HepG2 (cell line): ENCODE data around the gene TMEM120A. TPM values are rescaled to one million over a fixed set of nuclear protein-coding genes. Genes with fewer than 3 reads are reported as not detected.

ENCODE experiments used
- CBX5 ChIP-seq: sonication (generic); formaldehyde crosslinking; IDR thresholded peaks from 2 replicates; pipeline ENCODE4 v1.4.0; 2020; ENCODE audit warnings: missing genetic modification reagents, borderline replicate concordance
- CREM ChIP-seq, 2 experiments: sonication (generic) in 1 of 2; formaldehyde crosslinking in 1 of 2; IDR thresholded peaks; 2 replicates each; pipeline versions ENCODE4 v1.4.0 to v1.6.1; 2016 to 2020; ENCODE audit warnings: antibody characterized with exemption in 1 of 2, mild to moderate bottlenecking in 1 of 2, missing genetic modification reagents in 1 of 2
- JUN ChIP-seq: sonication (generic); formaldehyde crosslinking; IDR thresholded peaks from 2 replicates; pipeline ENCODE4 v1.4.0; 2020; ENCODE audit warnings: mild to moderate bottlenecking, missing genetic modification reagents
- LRRFIP1 ChIP-seq: sonication (generic); formaldehyde crosslinking; conservative IDR thresholded peaks from 2 replicates; pipeline ENCODE4 v1.4.0; 2020; ENCODE audit warnings: missing genetic modification reagents
- NCOR1 ChIP-seq: fragments of 200-600 bp; sonication (generic); IDR thresholded peaks from 2 replicates; pipeline ENCODE4 v1.7.0; 2017; ENCODE audit warnings: antibody characterized with exemption, low read length, borderline replicate concordance
- SSRP1 ChIP-seq: IDR thresholded peaks from 2 replicates; pipeline ENCODE4 v1.6.1; 2016; ENCODE audit warnings: control low read depth
- ZFP41 ChIP-seq: sonication (generic); formaldehyde crosslinking; IDR thresholded peaks from 2 replicates; pipeline ENCODE4 v1.4.0; 2020; ENCODE audit warnings: mild to moderate bottlenecking, missing genetic modification reagents, borderline replicate concordance
- ZNF678 ChIP-seq: sonication (generic); formaldehyde crosslinking; IDR thresholded peaks from 2 replicates; pipeline ENCODE4 v1.4.0; 2020; ENCODE audit warnings: mild to moderate bottlenecking, missing genetic modification reagents
- ZNF747 ChIP-seq: sonication (generic); formaldehyde crosslinking; IDR thresholded peaks from 2 replicates; pipeline ENCODE4 v1.8.1; 2023; ENCODE audit warnings: missing genetic modification reagents, mild to moderate bottlenecking, borderline replicate concordance
- polyA plus RNA-seq, 8 experiments: library from polyadenylated mRNA; depleted of rRNA in 3 of 8; stranded (reverse) in 7 of 8; unstranded in 1 of 8; fragments of >200 nt; fragmentation: Illumina TruSeq in 4 of 8; extraction: Trizol in 4 of 8; gene quantifications; 2 replicates each; pipeline versions ENCODE4 v1.2.1 to v1.2.3, GENCODE V29; 2011 to 2016; ENCODE audit warnings: low read depth in 4 of 8, missing spikeins in 1 of 8, mixed read lengths in 1 of 8; ENCODE audit not compliant: insufficient read depth in 1 of 8
- total RNA-seq, 5 experiments: library from RNA; depleted of rRNA; stranded (reverse); fragments of >200 nt; fragmentation: Illumina TruSeq; extraction: Trizol; gene quantifications; 2 replicates each; pipeline ENCODE4 v1.2.3, GENCODE V29; 2016; ENCODE audit warnings: low read depth in 1 of 5
- TF ChIP-seq, protein P1 (sequence below), 2 experiments: fragments of 450-650 bp in 1 of 2; sonication (generic) in 1 of 2; formaldehyde crosslinking in 1 of 2; IDR thresholded peaks; 2 replicates each; pipeline versions ENCODE4 v1.6.1 to v1.8.0; 2016 to 2022; ENCODE audit warnings: antibody characterized with exemption in 1 of 2, mild to moderate bottlenecking in 1 of 2, missing genetic modification reagents in 1 of 2

TMEM120A gene
- total and polyA plus RNA-seq, 2 of the 13 experiments (the other 11 are each of a cell fraction or from before 2014, with no cell fraction given) = 40.3 to 102 TPM

GRCh38 chr7:75967487-75967997 is 26.9 kb downstream of the TMEM120A start (continued):
- TF ChIP-seq, protein P1, sequence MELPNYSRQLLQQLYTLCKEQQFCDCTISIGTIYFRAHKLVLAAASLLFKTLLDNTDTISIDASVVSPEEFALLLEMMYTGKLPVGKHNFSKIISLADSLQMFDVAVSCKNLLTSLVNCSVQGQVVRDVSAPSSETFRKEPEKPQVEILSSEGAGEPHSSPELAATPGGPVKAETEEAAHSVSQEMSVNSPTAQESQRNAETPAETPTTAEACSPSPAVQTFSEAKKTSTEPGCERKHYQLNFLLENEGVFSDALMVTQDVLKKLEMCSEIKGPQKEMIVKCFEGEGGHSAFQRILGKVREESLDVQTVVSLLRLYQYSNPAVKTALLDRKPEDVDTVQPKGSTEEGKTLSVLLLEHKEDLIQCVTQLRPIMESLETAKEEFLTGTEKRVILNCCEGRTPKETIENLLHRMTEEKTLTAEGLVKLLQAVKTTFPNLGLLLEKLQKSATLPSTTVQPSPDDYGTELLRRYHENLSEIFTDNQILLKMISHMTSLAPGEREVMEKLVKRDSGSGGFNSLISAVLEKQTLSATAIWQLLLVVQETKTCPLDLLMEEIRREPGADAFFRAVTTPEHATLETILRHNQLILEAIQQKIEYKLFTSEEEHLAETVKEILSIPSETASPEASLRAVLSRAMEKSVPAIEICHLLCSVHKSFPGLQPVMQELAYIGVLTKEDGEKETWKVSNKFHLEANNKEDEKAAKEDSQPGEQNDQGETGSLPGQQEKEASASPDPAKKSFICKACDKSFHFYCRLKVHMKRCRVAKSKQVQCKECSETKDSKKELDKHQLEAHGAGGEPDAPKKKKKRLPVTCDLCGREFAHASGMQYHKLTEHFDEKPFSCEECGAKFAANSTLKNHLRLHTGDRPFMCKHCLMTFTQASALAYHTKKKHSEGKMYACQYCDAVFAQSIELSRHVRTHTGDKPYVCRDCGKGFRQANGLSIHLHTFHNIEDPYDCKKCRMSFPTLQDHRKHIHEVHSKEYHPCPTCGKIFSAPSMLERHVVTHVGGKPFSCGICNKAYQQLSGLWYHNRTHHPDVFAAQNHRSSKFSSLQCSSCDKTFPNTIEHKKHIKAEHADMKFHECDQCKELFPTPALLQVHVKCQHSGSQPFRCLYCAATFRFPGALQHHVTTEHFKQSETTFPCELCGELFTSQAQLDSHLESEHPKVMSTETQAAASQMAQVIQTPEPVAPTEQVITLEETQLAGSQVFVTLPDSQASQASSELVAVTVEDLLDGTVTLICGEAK (IDR thresholded peaks at IDR 0.05) = no peak
- TF ChIP-seq, protein P1 (CRISPR knock-in tag; IDR thresholded peaks at IDR 0.05) = no peak
- TF ChIP-seq LRRFIP1 (no peak), NCOR1 (no peak), CREM (IDR thresholded peaks at IDR 0.05) (no peak), CREM (CRISPR knock-in tag; IDR thresholded peaks at IDR 0.05) (no peak), JUN (CRISPR knock-in tag) (no peak), ZNF747 (no peak), ZFP41 (no peak), SSRP1 (CRISPR knock-in tag) (no peak), CBX5 (no peak), ZNF678 (CRISPR knock-in tag) (no peak)
